Esophagus muscularis mucosa (tissue), 4 donors: Measurements from ENCODE around the gene PACSIN2.

Source experiments
- EP300 ChIP-seq: sonication (generic); formaldehyde crosslinking; IDR thresholded peaks from one replicate; pipeline ENCODE4 v1.6.1; 2017; ENCODE audit warnings: antibody characterized with exemption
- POLR2A ChIP-seq: fragments of 450-650 bp; IDR thresholded peaks from one replicate; pipeline ENCODE4 v1.6.1; 2017; ENCODE audit warnings: antibody characterized with exemption, moderate library complexity, mild to moderate bottlenecking, low read depth
- POLR2AphosphoS5 ChIP-seq, 2 donors: sonication (generic); formaldehyde crosslinking; IDR thresholded peaks; one replicate each; pipeline ENCODE4 v1.6.1; 2017; ENCODE audit warnings: antibody characterized with exemption in 2 of 2
- TF ChIP-seq, protein P1 (sequence below), 3 experiments: fragments of 200-600 bp in 2 of 3; fragments of 450-650 bp in 1 of 3; sonication (generic) in 2 of 3; IDR thresholded peaks; one replicate each; pipeline ENCODE4 v1.5.1; 2017 to 2019; ENCODE audit warnings: antibody characterized with exemption in 3 of 3, mild to moderate bottlenecking in 2 of 3, moderate library complexity in 1 of 3

DNA sequence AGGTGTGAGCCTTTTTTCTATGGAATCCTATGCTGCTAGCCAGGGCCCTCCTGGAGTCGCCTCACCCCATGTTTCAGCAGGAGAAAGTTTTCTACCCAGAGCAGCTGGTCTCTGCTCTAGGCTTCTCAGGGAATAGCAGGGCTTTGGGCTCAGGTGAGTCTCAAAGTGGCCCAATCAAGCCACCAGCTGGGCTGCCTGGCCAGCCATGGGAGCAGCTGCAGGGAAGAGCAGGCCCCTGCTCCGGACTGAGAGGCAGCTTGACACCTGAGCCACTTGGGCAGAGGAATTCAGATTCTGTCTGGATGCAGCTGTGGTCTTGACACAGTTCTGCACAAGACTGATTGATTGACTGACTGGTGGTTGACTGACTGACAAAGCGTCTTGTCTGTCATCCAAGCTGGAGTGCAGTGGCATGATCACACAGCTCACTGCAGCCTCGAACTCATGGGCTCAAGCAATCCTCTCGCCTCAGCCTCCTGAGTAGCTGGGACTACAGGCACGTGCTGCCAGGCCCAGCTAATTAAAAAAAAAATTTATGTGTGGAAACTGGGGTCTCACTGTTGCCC lies 100.4 kb downstream of the PACSIN2 start:
- TF ChIP-seq POLR2AphosphoS5 (IDR thresholded peaks at IDR 0.05): no peak
- TF ChIP-seq, protein P1, sequence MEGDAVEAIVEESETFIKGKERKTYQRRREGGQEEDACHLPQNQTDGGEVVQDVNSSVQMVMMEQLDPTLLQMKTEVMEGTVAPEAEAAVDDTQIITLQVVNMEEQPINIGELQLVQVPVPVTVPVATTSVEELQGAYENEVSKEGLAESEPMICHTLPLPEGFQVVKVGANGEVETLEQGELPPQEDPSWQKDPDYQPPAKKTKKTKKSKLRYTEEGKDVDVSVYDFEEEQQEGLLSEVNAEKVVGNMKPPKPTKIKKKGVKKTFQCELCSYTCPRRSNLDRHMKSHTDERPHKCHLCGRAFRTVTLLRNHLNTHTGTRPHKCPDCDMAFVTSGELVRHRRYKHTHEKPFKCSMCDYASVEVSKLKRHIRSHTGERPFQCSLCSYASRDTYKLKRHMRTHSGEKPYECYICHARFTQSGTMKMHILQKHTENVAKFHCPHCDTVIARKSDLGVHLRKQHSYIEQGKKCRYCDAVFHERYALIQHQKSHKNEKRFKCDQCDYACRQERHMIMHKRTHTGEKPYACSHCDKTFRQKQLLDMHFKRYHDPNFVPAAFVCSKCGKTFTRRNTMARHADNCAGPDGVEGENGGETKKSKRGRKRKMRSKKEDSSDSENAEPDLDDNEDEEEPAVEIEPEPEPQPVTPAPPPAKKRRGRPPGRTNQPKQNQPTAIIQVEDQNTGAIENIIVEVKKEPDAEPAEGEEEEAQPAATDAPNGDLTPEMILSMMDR (IDR thresholded peaks at IDR 0.05): no peak
- TF ChIP-seq POLR2A: no peak
- TF ChIP-seq EP300: no peak
